Right lung (tissue), 5 donors: ENCODE results near the gene EPB42. TPM values are rescaled to one million over a fixed set of nuclear protein-coding genes. Genes with fewer than 3 reads are reported as not detected.
"Not testable (repeated sequence)": the region's sequence is repeated elsewhere in the genome, so short reads cannot be mapped to it uniquely, and the experiment has no call there.

ENCODE experiments used
- DNase-seq, 2 donors: peaks; one replicate each; pipeline ENCODE4 v3.0.0-alpha.2; 2013
- polyA plus RNA-seq, 5 donors: library from polyadenylated mRNA; unstranded; fragments of 120-200 nt; gene quantifications; one replicate each; pipeline versions ENCODE4 v1.2.1 to v1.2.3, GENCODE V29; 2013; ENCODE audit warnings: inconsistent platforms in 1 of 5, low replicate concordance in 1 of 5; ENCODE audit not compliant: insufficient read length in 5 of 5, insufficient read depth in 1 of 5

Gene EPB42
- polyA plus RNA-seq, 5 donors = 1.5 to 6.7 (median 3.8) TPM

GRCh38 chr15:43186003-43186353 is 34.8 kb downstream of the EPB42 start:
- peak in 1 of 2 donors; percentile 13 for DNase-seq

GRCh38 chr15:43185157-43186002 is 35.4 kb downstream of the EPB42 start, which contains the start of gene CCNDBP1:
TSS of gene CCNDBP1 (plus strand) at chr15:43185403. CDS start at chr15:43185499, 96 bp downstream.
- peak; percentile 76 for DNase-seq

GRCh38 chr15:43184407-43185124 is 36.3 kb downstream of the EPB42 start:
- DNase-seq = no peak

- DNase-seq = no peak
Measured at GRCh38 chr15:43183270-43183669, 37.5 kb downstream of the EPB42 start.

- DNase-seq = not testable (repeated sequence)
Measured at GRCh38 chr15:43177147-43177546, 43.7 kb downstream of the EPB42 start.

GRCh38 chr15:43175656-43176309 is 45.0 kb downstream of the EPB42 start:
- not testable (repeated sequence) for DNase-seq

GRCh38 chr15:43169888-43170287 is 50.9 kb downstream of the EPB42 start:
- DNase-seq = no peak

- no peak for DNase-seq
Measured at GRCh38 chr15:43168192-43169107, 52.4 kb downstream of the EPB42 start.

GRCh38 chr15:43167261-43167660 is 53.6 kb downstream of the EPB42 start:
- not testable (repeated sequence) for DNase-seq

GRCh38 chr15:43165801-43166325 is 55.0 kb downstream of the EPB42 start:
- DNase-seq = no peak

GRCh38 chr15:43153269-43153668 is 67.5 kb downstream of the EPB42 start:
- no peak for DNase-seq

GRCh38 chr15:43151688-43152087 is 69.1 kb downstream of the EPB42 start:
- no peak for DNase-seq

GRCh38 chr15:43150191-43150929 is 70.5 kb downstream of the EPB42 start:
- DNase-seq = no peak

Other genes with a start within 250 kb of the EPB42 start
- gene UBR1, start 115.0 kb downstream of the EPB42 start, polyA plus RNA-seq = 10 to 100 TPM; 18.3 to 31.3 (median 28.5) TPM
- 10 to 100 TPM; 15.5 to 24.2 (median 20.5) TPM for gene TMEM62, start 87.4 kb downstream of the EPB42 start, polyA plus RNA-seq
- 10 to 100 TPM; 52.1 to 64.8 (median 57.9) TPM for gene CCNDBP1, start 35.6 kb downstream of the EPB42 start, polyA plus RNA-seq
- gene TGM5, start 45.9 kb upstream of the EPB42 start, polyA plus RNA-seq = under 1 TPM in 1 of 5 donors, not detected in 4; 0.09 TPM
- gene TGM7, start 81.2 kb upstream of the EPB42 start, polyA plus RNA-seq = not detected
- gene LCMT2, start 109.6 kb upstream of the EPB42 start, polyA plus RNA-seq = 10 to 100 TPM in 1 of 5 donors, 1 to 10 TPM in 4; 8.1 to 10.6 (median 9.0) TPM
- gene ZSCAN29, start 150.0 kb upstream of the EPB42 start, polyA plus RNA-seq = 10 to 100 TPM; 23.9 to 33.9 (median 31.9) TPM
- gene TUBGCP4, start 150.1 kb upstream of the EPB42 start, polyA plus RNA-seq = 10 to 100 TPM; 24.9 to 30.4 (median 29.1) TPM